AG09309 (cell line): ENCODE measurements around the gene M1AP.

Experiments
- DNase-seq: peaks from one replicate; pipeline ENCODE4 v3.0.0-alpha.2; 2010; ENCODE audit warnings: low read depth
- H3K4me3 ChIP-seq: 2 replicates; pipeline ENCODE4 v1.5.1; 2011; ENCODE audit warnings: mild to moderate bottlenecking, low read depth, low read length, moderate library complexity; ENCODE audit not compliant: control insufficient read depth
- CTCF ChIP-seq: IDR thresholded peaks from 2 replicates; pipeline ENCODE4 v1.5.1; 2011; ENCODE audit warnings: mild to moderate bottlenecking, low read depth, low read length, inconsistent platforms; ENCODE audit not compliant: insufficient read depth, control insufficient read depth; ENCODE audit errors: missing control alignments

Gene M1AP

GRCh38 chr2:74522516-74522915 lies 125.6 kb downstream of the M1AP start:
- H3K4me3 ChIP-seq, result no peak overlapping the region
- TF ChIP-seq CTCF, result no peak
- DNase-seq, result no peak

DNA sequence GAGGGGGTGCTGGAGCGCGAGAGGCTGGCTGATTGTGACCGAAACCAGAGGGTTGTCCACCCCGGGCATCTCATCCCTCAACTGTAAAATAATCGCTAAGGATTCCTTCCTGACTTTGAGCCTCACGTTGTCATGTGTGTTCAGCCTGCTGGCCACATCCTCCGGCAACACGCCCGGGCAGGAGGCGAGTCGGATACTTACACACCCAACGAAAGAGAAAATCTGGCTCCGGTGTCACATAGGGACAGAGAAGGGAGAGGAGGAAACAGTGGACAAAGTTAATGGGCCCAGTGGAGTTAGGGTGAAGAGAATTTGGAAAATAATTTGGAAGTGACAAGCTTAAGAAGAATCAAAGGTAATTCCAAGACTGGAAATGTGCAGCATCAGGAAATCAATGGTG lies 131.5 kb downstream of the M1AP start:
- no peak for DNase-seq
- TF ChIP-seq CTCF, result no peak
- H3K4me3 ChIP-seq, result no peak overlapping the region

DNA sequence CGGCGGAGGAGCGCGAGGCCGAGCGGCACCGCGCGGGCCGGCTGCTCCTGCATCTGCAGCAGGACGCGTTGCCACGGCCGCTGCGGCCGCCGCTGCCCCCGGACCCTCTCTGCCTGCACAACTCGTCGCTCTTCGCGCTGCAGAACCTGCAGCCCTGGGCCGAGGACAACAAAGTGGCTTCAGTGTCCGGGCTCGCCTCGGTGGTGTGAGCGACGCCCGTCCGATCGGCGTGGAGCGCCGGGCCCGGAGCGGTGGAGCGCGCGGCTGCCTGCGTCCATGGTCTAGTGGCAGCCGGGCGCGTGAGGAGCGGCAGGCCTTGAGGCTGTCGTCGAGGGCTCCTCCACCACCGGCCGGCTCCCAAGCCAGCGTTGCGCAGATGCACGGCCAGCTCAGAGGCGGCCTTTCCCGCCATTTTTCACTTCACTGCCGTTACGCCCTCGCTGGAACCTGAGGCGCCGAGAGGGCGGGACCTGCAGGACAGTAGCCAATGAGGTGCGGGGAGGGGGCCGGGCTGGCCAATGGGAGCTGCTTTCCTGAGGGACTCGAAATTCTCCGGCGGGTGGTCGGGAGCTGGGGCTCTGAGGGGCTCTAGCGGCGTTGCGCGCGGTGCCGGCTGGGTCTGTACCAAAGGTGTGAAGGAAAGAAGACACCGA lies 132.0 kb downstream of the M1AP start:
- no peak overlapping the region for H3K4me3 ChIP-seq

DNA sequence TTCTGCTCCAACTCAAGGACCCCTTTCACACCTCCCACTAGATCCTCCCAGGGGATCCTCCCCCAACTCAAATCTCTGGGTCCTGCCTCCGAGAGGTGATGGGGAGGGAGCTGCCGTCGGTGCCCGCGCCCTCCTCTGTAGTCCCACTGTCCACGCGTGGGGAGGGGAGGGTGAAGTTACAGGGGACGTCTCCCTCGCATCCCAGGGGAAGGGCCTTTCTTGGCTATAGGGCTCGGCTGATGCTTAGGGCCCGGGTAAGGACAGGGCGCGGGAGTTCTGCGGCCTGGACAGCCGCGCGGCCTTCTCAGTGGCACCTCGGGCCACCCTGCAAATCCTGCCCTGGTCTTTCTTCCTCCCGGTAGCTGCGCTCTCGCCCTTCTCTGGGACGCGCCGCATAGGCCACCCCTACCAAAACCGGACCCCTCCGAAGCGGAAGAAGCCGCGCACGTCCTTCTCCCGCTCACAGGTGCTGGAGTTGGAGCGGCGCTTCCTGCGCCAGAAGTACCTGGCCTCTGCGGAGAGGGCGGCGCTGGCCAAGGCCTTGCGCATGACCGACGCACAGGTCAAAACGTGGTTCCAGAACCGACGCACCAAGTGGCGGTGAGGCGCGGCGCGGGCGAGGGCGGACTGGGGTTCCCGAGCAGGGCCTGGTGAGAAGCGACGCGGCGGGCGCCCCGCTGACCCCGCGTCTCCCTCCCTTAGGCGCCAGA lies 132.7 kb downstream of the M1AP start:
- TF ChIP-seq CTCF, result no peak
- no peak overlapping the region for H3K4me3 ChIP-seq
- DNase-seq, result no peak

More for the DNA sequence above, 132.0 kb downstream of the M1AP start:
- DNase-seq, result no peak
- TF ChIP-seq CTCF, result no peak

DNA sequence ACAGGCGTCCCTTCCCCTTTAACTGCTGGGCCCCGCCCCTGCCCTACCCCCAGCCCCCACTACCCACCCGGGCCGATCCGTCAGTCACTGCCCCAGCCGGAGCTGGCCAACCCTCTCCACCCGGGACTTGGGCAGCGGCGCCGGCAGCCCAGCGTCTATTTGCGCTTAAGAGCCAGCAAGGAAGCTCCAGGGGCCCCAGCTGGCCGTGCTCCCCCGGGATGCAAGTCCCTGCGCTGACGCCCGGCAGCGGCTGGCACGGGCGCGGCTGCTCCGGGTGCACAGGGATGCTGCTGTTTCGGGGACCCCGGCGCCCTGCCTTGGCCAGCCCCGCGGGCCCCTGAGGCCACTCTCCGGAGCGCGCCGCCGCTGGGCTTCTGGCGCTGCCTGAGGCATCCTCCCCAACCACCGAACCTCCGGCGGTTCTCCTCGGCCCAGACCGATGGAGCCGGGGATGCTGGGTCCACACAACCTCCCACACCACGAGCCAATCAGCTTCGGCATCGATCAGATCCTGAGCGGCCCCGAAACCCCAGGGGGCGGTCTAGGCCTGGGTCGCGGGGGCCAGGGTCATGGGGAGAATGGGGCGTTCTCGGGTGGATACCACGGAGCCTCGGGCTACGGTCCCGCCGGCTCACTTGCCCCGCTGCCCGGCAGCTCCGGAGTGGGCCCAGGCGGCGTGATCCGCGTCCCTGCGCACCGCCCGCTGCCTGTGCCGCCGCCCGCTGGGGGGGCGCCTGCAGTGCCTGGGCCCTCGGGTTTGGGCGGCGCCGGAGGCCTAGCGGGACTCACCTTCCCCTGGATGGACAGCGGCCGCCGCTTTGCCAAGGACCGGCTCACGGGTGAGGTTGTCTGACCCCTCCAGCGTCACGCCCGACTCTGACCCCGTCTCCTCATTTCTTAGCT lies 133.5 kb downstream of the M1AP start, which contains the start of gene TLX2:
TSS of gene TLX2 (plus strand) at position 83 of the 903 bp plus-strand sequence. CDS start at position 440, 357 bp downstream.
- no peak within 1 kb of the TSS; the same call in 1 of the 2 replicates for H3K4me3 ChIP-seq
- no peak for TF ChIP-seq CTCF
- no peak for DNase-seq

DNA sequence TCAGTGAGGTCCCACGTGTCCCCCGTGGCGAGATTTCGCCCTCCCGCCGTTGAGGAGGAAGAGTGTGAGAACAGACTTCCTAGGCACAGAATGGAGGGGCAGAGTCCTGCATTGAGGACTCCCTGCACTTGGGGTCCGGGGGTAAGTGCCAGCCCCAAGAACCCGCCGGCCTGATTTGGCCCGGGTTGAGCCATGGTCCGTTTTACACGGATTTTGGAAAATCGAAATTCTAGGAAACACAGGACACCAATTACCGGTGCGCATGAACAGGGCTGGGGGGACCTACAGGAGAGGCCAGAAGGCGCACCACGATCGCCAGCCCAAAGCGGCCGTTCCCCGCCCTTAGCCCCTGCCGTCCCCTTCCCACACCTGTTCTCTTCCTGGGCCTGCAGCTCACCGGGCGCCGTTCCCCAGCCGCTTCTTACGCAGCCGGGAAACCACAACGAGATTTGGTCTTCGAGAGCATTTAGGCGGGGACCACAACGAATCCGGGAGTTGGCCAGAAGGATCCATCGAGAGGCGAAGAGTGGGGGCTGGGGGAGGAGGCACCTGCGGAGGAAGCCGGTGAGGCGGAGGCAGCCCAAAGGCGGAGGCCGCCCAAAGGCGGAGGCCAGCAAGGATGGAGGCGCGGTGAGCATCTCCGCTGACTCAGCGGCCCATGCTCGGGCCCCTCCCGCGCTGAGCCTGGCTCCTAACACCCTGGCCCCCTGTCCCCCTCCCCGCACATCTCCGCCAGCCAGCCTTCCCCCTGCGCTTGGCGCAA lies 134.3 kb downstream of the M1AP start:
- DNase-seq, result no peak
- no peak for TF ChIP-seq CTCF
- no peak overlapping the region; the same call in 1 of the 2 replicates for H3K4me3 ChIP-seq
